ENCODE data around the gene VWDE. TPM values are rescaled to one million over a fixed set of nuclear protein-coding genes. Genes with fewer than 3 reads are reported as not detected.
A peak's percentile ranks its signal among the peaks of the same experiment; 100 is the strongest.

The VWDE gene
- total RNA-seq, 1 donor from 2014 or later: 0.53 TPM

- Histone ChIP-seq H3K27ac (no peak overlapping the region), H3K4me1 (no peaks in the 10 kb centered on the region), H3K27me3 (ENCODE audit: low read depth) (no peaks in the 10 kb centered on the region), H3K4me3 (no peak overlapping the region), H3K36me3 (no peaks in the 10 kb centered on the region), H3K9me3 (no peaks in the 10 kb centered on the region)
- ATAC-seq: no peak
- DNase-seq: no peak
- no peak for TF ChIP-seq CTCF (IDR thresholded peaks at IDR 0.05)
- intact Hi-C loops (cut with DNase I): no loop called here
These were observed 32.5 kb upstream of the VWDE start for GRCh38 chr7:12436126-12436525.

GRCh38 chr7:12434012-12434642 is 30.5 kb upstream of the VWDE start:
- no peaks in the 10 kb centered on the region for H3K27me3 ChIP-seq (ENCODE audit: low read depth)
- no peaks in the 10 kb centered on the region for H3K9me3 ChIP-seq
- TF ChIP-seq CTCF (IDR thresholded peaks at IDR 0.05): peak; percentile 13
- no peak overlapping the region for H3K27ac ChIP-seq
- intact Hi-C loops (cut with DNase I): no loop called here
- H3K4me3 ChIP-seq: no peak overlapping the region
- no peak for DNase-seq
- H3K4me1 ChIP-seq: no peaks in the 10 kb centered on the region
- no peak for ATAC-seq
- no peaks in the 10 kb centered on the region for H3K36me3 ChIP-seq

GRCh38 chr7:12431886-12432556 is 28.4 kb upstream of the VWDE start:
- Histone ChIP-seq H3K4me1 (no peaks in the 10 kb centered on the region), H3K27me3 (ENCODE audit: low read depth) (no peaks in the 10 kb centered on the region), H3K4me3 (no peak overlapping the region), H3K27ac (no peak overlapping the region), H3K9me3 (no peaks in the 10 kb centered on the region), H3K36me3 (no peaks in the 10 kb centered on the region)
- intact Hi-C loops (cut with DNase I): no loop called here
- DNase-seq: no peak
- no peak for ATAC-seq
- no peak for TF ChIP-seq CTCF (IDR thresholded peaks at IDR 0.05)

- no peaks in the 10 kb centered on the region for H3K36me3 ChIP-seq
- H3K27me3 ChIP-seq (ENCODE audit: low read depth): no peaks in the 10 kb centered on the region
- H3K27ac ChIP-seq: no peak overlapping the region
- no peak for TF ChIP-seq CTCF (IDR thresholded peaks at IDR 0.05)
- no peak overlapping the region for H3K4me3 ChIP-seq
- no peaks in the 10 kb centered on the region for H3K4me1 ChIP-seq
- no peaks in the 10 kb centered on the region for H3K9me3 ChIP-seq
- intact Hi-C loops (cut with DNase I): no loop called here
- ATAC-seq (no peak), DNase-seq (no peak)
These were observed 21.6 kb upstream of the VWDE start for GRCh38 chr7:12425311-12425710.

GRCh38 chr7:12423997-12424745 is 20.5 kb upstream of the VWDE start:
- no peak overlapping the region for H3K27ac ChIP-seq
- H3K4me3 ChIP-seq: no peak overlapping the region
- no peaks in the 10 kb centered on the region for H3K36me3 ChIP-seq
- intact Hi-C loops (cut with DNase I): no loop called here
- DNase-seq (no peak), ATAC-seq (no peak)
- no peaks in the 10 kb centered on the region for H3K9me3 ChIP-seq
- no peak for TF ChIP-seq CTCF (IDR thresholded peaks at IDR 0.05)
- H3K4me1 ChIP-seq: no peaks in the 10 kb centered on the region
- H3K27me3 ChIP-seq (ENCODE audit: low read depth): no peaks in the 10 kb centered on the region
